Inflammatory macrophage treated with lipopolysaccharide for 4 hours (primary cell): ENCODE results near the gene MGAT4D.
"Not testable (repeated sequence)": the region's sequence is repeated elsewhere in the genome, so short reads cannot be mapped to it uniquely, and the experiment has no call there.

Experiments
- DNase-seq: peaks from one replicate; pipeline ENCODE4 v3.0.0-alpha.2; 2020

Gene MGAT4D

GRCh38 chr4:140497747-140498636, at the start of gene MGAT4D:
Gene MGAT4D (minus strand): TSS chr4:140498293. CDS start chr4:140498222, 71 bp downstream.
- no peak for DNase-seq

DNA sequence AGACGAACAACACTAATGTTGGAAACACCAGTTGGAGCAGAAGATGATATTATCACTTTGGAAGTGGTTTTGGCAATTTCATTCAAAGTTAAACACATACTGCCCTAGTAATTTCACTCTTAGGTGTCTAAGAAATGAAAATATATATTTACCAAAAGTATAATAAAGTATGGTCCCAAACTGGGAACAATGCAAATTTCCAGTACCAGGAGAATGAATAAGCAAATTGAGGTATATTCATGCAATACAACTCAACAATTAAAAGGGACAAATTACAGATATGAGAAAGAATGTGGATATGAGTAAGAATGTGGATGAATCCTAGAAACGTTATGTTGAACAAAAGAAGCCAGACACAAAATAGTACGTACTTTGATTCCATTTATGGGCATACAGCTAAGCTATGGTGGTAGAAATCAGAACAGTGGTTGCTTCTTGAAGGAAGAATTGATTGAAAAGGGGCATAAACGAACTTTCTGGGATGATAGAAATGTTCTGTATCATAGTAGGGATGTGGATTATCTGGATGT, 35.9 kb upstream of the MGAT4D start:
- DNase-seq: no peak

DNA sequence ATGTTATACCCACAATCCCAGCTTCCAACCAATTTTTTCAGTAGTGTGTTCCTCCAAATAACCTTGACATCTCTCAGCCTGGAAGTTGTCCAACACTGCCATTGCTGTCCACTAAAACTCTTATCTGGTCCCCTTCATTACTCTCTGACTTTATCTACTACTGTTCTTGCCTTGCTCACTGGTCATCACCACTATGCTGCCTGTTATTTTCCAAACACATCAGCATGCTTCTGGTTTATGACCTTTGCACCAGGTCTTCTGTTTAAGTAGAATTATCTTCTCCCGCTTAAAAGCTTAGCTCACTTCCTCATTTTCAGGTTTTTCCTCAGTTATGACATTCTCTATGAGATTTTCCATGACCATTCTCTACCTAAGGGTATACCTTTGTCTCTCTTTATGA, 31.3 kb upstream of the MGAT4D start:
- DNase-seq: no peak

DNA sequence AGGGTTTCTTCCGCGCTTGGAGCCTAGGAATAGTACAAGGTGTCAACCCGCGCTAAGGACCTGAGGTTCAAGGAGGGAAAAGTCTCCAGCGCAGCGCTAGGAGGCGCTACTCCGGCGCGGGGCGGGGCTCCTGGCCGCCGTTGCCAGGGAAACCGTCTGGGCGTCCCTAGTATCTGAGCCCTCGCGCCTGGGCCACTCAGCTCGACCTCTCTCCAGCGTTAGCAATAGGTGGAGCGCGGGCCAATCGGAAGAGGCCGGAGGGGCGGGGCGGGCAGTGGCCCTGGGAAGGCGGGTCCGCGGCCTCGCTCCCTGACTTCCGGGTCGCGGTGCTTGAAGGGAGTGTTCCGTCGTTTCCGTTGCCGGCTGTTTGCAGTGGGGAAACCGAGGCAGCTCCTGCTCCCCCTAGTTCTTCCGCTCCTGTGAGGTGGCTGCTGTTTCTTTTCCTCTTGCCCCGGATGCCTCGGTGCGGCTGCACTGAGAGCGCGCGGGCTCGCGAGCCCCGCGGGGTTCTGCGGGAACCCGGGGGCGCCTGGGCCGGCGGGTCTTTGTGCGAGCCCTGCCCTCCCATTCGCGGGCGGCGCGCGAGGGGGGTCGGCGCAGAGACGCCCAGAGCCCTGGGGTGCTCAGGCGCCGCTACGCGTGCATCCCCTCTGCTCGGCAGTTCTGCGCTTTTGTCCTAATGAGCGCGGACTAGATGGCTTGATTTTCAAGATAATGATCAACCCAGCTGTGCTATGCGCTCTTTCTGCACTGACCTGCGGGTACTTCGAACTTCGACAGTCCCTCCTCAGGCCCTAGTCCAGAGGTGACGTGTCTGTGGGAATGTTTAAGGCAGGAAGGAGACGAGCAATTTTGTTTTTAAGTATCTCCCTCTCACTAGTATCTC, 26.0 kb upstream of the MGAT4D start, which contains the start of gene ELMOD2:
ELMOD2 (plus strand) TSS at position 312 of the 886 bp plus-strand sequence. CDS start 1,261 bp downstream, outside the sequence.
- DNase-seq: peak; percentile 99

DNA sequence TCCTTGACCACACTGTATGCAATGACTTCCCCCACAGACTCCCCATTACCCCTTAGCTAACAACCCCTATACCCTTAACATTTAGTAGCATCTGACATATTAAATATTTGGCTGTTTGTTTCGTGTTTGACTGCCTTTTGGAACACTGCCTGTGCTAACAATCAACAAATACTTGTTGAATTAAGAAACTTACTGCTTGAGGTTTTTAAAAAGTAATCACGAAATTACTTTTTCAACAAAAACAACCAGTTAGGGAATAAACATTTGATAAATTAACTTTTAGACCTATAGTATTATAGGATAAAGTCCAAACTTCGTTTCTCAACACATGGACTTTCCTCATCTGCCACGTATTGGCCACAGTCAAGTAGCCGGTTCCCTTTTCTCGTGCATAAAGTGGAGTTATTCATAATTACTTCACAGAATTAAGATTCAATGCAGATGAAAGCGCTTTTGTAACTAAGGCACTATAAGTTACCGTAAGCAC, 25.3 kb upstream of the MGAT4D start:
- peak; percentile 86 for DNase-seq

DNA sequence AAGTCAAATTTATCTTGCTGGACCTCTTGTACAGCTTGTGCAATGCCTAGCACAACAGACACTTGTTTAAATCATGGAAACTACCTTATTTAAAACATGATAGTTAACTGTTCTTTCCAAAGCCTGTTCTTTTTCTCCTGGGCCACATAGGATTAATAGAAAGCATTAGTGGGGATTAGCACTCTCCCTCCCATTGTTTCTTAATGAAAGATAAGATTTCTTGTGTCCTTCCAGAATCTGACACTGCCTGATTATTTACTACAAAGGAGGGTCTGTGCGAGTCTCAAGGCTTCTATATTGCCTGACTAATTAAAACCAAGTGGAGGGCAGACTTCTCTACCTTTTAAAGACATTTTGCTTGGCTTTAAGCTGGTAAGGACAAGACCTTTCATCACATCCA, 17.3 kb upstream of the MGAT4D start:
- no peak for DNase-seq

- DNase-seq: not testable (repeated sequence)
Observed at GRCh38 chr4:140513765-140514164, 15.7 kb upstream of the MGAT4D start.

DNA sequence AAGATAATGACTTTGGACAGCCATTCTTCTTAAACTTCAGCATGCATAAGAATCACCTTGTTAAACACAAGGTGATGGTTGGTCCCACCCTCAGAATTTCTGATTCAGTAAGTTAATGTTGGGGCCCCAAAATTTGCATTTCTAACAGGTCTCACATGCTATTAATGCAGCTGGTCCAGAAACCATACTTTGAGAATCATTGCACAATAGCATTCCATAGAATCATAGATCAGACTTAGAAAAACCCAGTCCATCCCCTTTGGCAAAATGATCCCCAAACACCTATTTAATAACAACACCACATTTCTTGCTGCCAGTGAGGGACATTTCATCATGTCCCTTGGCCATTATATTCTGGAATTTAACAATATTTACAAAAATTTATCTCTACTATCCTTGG, 6.2 kb upstream of the MGAT4D start:
- DNase-seq: no peak

GRCh38 chr4:140499391-140499790, 1.3 kb upstream of the MGAT4D start:
- DNase-seq: no peak

GRCh38 chr4:140497405-140497746, 717 bp downstream of the MGAT4D start:
- no peak for DNase-seq

- no peak for DNase-seq
Observed at GRCh38 chr4:140485939-140486338, 12.2 kb downstream of the MGAT4D start.

GRCh38 chr4:140483445-140483844, 14.6 kb downstream of the MGAT4D start:
- no peak for DNase-seq

DNA sequence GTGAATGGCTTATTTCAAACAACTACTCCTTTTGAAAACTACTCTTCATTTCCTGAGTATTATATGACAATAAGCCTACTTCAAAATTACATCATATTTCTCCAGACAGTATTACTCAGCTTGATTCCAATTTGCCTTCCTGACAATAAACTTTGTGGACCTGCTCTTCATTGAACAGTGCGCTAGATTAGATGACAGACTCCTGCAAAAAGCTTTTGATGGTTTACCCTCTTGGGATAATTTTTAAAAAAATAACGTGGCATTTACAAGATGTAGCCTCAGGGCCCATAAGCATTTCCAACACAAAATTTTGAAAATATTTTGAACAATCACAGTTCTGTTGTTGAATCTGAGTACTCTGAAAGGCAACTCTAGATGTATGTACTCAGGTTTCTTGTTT, 25.9 kb downstream of the MGAT4D start:
- DNase-seq: no peak

DNA sequence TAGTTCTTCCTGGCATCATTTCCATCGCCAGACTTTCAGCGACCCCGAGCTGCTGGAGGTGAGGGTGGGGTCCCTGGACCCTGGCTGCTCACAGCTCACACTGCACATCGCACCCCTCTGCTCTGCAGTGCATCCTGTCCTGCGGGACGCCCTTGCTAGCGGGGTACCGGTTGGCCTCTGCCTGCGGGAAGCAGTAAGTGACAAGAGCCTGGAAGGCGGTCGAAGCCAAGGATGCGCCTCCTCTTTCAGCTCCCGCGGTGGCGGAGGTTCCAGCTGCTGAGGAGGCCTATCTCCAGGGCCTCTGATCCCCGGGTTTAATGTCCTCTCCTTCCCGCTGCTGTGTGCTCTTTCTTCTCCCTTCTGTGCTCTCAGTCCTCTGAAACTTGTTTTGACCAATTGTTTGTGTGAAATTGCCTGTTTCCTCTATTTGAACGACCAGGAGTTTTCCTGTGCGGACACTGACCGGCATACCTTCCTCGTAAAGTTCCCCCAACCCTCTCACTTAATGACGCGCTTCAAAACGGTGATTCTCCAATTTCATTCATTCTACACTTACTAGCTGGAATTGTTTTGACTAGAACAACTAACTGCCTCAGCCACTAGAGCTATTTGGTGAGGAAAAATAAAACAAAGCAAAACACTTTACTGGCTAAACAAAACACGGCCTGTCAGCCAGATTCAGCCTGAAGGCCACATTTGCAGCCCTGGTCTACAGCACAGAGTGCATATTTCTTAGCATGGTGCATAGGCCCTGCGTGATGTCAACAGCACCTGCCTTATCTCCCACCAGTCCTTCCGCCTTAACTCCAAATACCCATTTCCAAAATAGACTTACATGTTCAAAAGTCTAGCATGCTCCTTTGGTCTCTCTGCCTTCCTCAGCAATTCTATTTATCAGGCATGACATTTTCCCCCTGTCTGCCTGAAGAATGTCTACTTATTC, 28.0 kb downstream of the MGAT4D start:
- DNase-seq: no peak

DNA sequence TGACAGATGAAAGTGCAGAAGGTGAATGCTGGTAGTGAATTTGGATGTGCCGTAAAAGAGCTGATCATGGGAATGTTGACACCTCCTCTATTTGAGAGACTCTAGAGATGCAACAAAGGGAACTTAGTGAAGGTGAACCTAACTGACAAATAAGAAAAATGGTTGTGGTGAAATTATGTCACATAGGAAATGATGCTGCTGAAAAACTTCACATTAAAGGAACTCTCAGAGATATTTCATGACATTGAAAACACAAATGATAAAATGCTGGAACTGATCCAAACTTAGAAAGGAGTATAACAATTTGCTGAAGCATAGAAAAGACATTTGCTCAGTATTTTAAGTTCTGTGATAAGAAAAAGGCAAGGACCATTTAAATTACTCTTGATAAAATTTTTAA, 31.9 kb downstream of the MGAT4D start:
- no peak for DNase-seq

- no peak for DNase-seq
Observed at GRCh38 chr4:140463614-140464013, 34.5 kb downstream of the MGAT4D start.

DNA sequence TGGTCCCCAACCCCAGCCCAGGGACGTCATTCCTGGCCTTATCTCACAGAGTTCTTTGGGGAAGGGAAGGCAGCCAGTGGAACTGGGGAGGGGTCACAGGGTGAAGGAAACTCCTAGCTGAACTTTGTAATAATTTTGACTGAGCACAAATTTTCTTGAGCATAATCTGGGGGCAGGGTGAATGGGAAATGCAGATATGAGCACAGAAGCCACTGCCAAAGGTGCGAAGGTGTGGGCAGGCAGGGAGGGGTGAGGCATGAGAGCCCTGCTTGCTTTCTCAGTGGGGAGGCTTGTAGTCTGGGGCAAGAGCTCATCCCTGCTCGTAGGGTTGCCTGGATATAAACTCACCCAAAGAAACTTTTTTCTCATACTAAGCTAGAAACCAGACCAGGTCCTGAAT, 34.9 kb downstream of the MGAT4D start:
- no peak for DNase-seq

GRCh38 chr4:140450352-140450751, 47.7 kb downstream of the MGAT4D start:
- DNase-seq: no peak

- no peak for DNase-seq
Observed at GRCh38 chr4:140448830-140449229, 49.3 kb downstream of the MGAT4D start.

DNA sequence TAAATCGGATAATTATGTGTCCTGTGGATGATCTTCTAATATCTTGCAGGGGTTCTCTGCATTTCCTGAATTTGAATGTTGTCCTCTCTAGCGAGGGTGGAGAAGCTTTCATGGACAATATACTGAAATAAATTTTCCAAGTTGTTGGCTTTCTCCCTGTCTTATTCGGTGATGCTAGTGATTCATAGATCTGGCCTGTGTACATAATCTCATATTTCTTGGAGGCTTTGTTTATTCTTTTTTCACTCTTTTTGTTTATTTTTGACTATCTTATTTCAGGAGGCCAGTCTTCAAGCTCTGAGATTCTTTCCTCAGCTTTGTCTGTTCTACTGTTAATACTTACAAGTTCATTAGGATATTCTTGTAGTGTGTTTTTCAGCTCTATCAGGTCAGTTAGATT, 49.9 kb downstream of the MGAT4D start:
- DNase-seq: no peak

DNA sequence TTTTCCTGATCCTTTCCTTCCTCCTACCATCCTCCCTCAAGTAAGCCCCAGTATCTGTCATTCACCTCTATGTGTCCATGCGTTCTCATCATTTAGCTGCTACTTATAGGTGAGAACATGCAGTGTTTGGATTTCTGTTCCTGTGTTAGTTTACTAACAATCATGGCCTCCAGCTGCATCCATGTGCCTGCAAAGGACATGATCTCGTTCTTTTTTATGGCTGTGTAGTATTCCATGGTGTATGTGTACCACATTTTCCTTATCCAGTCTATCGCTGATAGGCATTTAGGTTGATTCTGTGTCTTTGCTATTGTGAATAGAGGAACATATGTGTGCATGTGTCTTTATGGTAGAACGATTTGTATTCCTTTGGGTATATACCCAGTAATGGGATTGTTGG, 53.7 kb downstream of the MGAT4D start:
- not testable (repeated sequence) for DNase-seq

DNA sequence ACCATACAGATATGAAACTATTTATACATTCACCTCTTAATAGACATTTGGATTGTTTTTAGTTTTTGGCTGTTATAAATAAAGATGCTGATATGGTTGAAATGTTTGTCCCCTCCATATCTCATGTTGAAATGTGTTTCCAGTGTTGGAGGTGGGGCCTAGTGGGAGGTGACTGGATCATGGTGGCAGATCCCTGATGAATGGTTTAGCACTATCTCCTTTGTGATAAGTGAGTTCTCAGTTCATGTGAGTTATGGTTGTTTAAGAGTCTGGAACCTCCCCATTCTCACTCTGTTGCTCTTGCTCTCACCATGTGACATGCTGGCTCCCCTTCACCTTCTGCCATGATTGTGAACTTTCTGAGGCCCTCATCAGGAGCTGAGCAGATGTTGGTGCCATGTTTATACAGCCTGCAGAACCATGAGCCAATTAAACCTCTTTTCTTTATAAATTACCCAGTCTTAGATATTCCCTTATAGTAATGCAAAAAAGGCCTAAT, 58.4 kb downstream of the MGAT4D start:
- DNase-seq: no peak
